NT2/D1 (cell line): ENCODE results near the gene GRM7.
A peak's percentile ranks its signal among the peaks of the same experiment; 100 is the strongest.

Source experiments
- DNase-seq: peaks from one replicate; pipeline ENCODE4 v3.0.0-alpha.2; 2011; ENCODE audit warnings: low read depth, low spot score
- H3K27me3 ChIP-seq: 2 replicates; pipeline ENCODE4 v1.6.0; 2011; ENCODE audit warnings: mild to moderate bottlenecking; ENCODE audit not compliant: insufficient read length, insufficient read depth
- H3K36me3 ChIP-seq: 2 replicates; pipeline ENCODE4 v1.6.1; 2011; ENCODE audit warnings: mild to moderate bottlenecking, low read length, mixed read lengths; ENCODE audit not compliant: insufficient read depth, insufficient read length
- H3K4me1 ChIP-seq: 2 replicates; pipeline ENCODE4 v1.5.1; 2011; ENCODE audit not compliant: insufficient read depth, insufficient read length
- H3K4me3 ChIP-seq: 2 replicates; pipeline ENCODE4 v1.5.1; 2011; ENCODE audit warnings: low read depth; ENCODE audit not compliant: insufficient read length
- H3K9ac ChIP-seq: 2 replicates; pipeline ENCODE4 v1.6.0; 2011; ENCODE audit warnings: low read depth; ENCODE audit not compliant: insufficient read length
- H3K9me3 ChIP-seq: 2 replicates; pipeline ENCODE4 v1.5.1; 2011; ENCODE audit warnings: mild to moderate bottlenecking, low read length; ENCODE audit not compliant: insufficient read depth
- SUZ12 ChIP-seq: IDR thresholded peaks from 2 replicates; pipeline ENCODE4 v1.6.1; 2011; ENCODE audit not compliant: insufficient read length, insufficient read depth; ENCODE audit errors: extremely low read depth
- YY1 ChIP-seq: IDR thresholded peaks from 2 replicates; pipeline ENCODE4 v1.6.1; 2011; ENCODE audit not compliant: insufficient read length, insufficient read depth
- ZNF274 ChIP-seq: IDR thresholded peaks from 2 replicates; pipeline ENCODE4 v1.6.1; 2011; ENCODE audit warnings: mild to moderate bottlenecking, low read depth, low read length

Gene GRM7

DNA sequence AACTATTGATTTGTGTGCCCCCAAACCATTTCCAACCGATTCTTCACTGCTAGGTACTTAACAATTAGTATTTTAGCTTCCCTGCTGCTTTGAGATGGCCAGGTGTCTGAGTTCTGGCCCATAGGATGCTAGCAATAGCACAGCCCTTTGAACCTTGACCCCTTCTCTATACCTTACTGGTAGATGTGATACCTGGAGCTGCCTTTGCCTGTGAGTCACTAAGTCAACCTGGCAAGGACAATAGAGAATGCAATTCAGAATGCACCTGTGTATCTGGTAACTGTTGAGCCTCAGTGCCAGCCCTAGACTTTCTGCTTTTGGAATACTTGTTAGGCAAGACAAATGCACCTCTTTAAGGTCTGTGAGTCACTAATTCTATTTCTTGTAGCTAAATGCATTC lies 467.4 kb downstream of the GRM7 start:
- TF ChIP-seq YY1 = no peak
- TF ChIP-seq SUZ12 = no peak
- TF ChIP-seq ZNF274 = no peak
- Histone ChIP-seq H3K27me3 (no peaks in the 10 kb centered on the region), H3K4me3 (no peak overlapping the region), H3K4me1 (no peaks in the 10 kb centered on the region), H3K9ac (no peak overlapping the region), H3K36me3 (no peaks in the 10 kb centered on the region), H3K9me3 (no peaks in the 10 kb centered on the region)
- DNase-seq = no peak

DNA sequence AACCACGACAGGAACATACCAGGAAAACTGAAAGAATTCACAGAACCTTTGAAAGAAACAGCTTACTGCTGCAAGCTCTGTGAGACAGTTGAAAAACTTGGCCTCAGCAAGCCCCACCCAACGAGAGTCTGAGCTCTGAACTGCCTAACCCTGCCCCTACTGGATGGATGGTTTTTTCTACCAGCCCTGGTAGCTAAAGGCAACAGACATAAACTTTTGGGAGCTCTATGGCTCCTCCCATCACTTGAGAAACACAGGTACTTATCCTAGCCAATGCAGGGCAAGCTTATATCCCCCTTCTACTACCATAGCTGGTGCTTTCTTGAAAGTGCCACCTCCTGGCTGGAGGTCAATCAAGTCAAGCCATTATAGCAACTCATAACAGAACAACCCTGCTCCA lies 471.8 kb downstream of the GRM7 start:
- Histone ChIP-seq H3K27me3 (no peaks in the 10 kb centered on the region), H3K4me3 (no peak overlapping the region), H3K4me1 (no peaks in the 10 kb centered on the region), H3K9me3 (no peaks in the 10 kb centered on the region), H3K36me3 (no peaks in the 10 kb centered on the region), H3K9ac (no peak overlapping the region)
- DNase-seq = peak; percentile 5
- no peak for TF ChIP-seq SUZ12
- no peak for TF ChIP-seq ZNF274
- no peak for TF ChIP-seq YY1

DNA sequence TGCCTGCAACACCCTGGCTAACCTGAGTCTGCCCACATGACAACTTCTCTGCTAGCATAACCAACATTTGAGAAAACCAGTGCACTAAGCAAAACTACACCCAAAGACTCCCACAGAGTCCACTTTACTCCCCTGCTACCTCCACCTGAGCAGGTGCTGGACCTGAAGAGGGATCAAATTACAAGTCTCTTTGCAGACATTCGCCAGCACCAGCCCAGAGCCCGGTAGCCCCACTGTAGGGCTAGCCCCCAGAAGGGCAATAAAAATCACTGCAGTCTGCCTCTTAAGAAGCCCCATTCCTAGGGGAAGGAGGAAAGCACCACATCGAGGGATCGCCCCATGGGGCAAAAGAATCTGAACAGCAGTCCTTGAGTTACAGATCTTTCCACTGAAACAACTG lies 472.2 kb downstream of the GRM7 start:
- no peaks in the 10 kb centered on the region for H3K27me3 ChIP-seq
- no peak overlapping the region for H3K4me3 ChIP-seq
- TF ChIP-seq SUZ12 = no peak
- no peak for TF ChIP-seq YY1
- no peaks in the 10 kb centered on the region for H3K4me1 ChIP-seq
- no peak overlapping the region for H3K9ac ChIP-seq
- H3K9me3 ChIP-seq = no peaks in the 10 kb centered on the region
- H3K36me3 ChIP-seq = no peaks in the 10 kb centered on the region
- DNase-seq = no peak

DNA sequence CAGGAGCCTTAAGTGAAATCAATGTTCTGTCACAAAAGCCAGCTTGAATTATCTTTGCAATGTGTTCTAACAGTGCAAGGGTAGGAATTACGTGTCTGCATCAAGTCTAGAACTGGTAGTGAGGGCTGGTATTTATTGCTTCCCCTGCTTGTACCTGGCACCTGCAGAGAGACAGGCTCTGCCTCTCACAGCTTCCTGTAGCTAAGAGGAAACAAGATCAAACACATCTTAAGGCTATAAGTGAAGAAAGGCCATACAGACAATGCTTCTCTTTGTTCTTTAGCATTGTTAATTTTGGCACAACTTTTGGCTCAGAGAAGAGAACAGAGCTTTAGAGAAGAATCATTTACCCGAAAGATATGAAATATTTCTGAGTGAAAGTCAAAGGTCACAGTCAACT lies 479.9 kb downstream of the GRM7 start:
- DNase-seq = no peak
- no peak for TF ChIP-seq YY1
- TF ChIP-seq ZNF274 = no peak
- no peak for TF ChIP-seq SUZ12
- H3K27me3 ChIP-seq = no peaks in the 10 kb centered on the region
- no peaks in the 10 kb centered on the region for H3K4me1 ChIP-seq
- H3K36me3 ChIP-seq = no peaks in the 10 kb centered on the region
- H3K9me3 ChIP-seq = no peaks in the 10 kb centered on the region
- H3K4me3 ChIP-seq = no peak overlapping the region
- H3K9ac ChIP-seq = no peak overlapping the region

DNA sequence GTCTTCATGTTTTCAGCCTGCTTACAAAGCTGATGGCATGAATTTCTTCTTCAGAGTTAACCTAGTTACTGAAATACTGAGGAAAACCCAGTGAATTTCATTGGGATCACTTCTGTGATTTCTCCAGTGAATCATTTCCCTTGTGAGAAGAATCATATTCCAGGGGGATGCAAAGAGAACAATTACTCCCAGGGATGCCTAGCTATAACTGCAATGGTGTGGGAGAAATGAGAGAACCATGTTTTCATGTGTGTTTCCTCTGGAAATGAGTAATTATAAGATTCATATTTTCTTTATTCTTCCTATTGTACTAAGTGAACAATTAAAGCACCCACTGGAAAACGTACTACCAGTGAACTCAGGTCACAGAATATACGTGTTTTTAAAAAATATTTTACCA lies 485.4 kb downstream of the GRM7 start:
- Histone ChIP-seq H3K36me3 (no peaks in the 10 kb centered on the region), H3K4me3 (no peak overlapping the region), H3K9ac (no peak overlapping the region), H3K9me3 (no peaks in the 10 kb centered on the region), H3K4me1 (no peaks in the 10 kb centered on the region), H3K27me3 (no peaks in the 10 kb centered on the region)
- DNase-seq = no peak
- no peak for TF ChIP-seq ZNF274
- no peak for TF ChIP-seq SUZ12
- no peak for TF ChIP-seq YY1

DNA sequence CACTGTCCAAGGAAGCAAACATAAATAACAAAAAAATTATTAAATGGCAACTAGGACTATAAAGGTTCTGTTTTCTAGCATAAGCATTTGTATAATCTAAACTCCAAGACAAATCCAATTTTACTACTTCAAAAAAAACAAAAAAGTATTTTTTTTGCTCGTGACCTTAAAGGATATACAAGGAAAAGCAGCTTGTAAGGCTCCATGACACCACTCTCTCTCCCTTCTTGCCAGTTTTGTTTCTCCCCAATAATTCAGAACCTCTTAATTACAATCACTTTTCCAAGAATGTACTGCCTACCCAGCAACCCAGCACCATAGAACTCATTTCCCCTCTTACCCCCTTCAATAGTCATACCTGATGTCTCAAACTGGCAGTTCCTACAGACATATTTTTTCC lies 496.2 kb downstream of the GRM7 start:
- no peaks in the 10 kb centered on the region for H3K27me3 ChIP-seq
- TF ChIP-seq YY1 (no peak), ZNF274 (no peak)

DNA sequence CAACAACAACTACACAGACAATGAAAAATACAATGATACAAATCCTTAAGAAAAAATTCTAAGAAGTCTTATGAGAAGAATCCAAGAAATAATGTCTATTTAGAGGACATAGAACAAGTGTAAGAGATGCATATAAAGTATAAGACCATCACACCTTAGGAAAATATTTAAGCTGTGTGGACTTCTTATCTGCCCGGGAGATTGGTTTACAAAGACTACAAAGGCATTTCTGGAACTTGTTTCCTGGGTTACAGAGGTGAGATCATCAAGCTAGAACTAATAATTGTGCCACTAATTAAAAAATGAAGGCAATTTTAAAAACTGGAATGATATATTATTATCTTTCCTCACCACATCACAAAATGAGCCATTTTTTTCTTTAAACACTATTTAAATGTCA lies 507.1 kb downstream of the GRM7 start:
- DNase-seq = no peak
- Histone ChIP-seq H3K36me3 (no peaks in the 10 kb centered on the region), H3K9ac (no peak overlapping the region), H3K4me1 (no peaks in the 10 kb centered on the region), H3K4me3 (no peak overlapping the region), H3K27me3 (no peaks in the 10 kb centered on the region), H3K9me3 (no peaks in the 10 kb centered on the region)
- TF ChIP-seq ZNF274 (no peak), SUZ12 (no peak), YY1 (no peak)

More for the DNA sequence above, 496.2 kb downstream of the GRM7 start:
- Histone ChIP-seq H3K4me3 (no peak overlapping the region), H3K36me3 (no peaks in the 10 kb centered on the region), H3K9me3 (no peaks in the 10 kb centered on the region), H3K4me1 (no peaks in the 10 kb centered on the region), H3K9ac (no peak overlapping the region)
- DNase-seq = no peak

DNA sequence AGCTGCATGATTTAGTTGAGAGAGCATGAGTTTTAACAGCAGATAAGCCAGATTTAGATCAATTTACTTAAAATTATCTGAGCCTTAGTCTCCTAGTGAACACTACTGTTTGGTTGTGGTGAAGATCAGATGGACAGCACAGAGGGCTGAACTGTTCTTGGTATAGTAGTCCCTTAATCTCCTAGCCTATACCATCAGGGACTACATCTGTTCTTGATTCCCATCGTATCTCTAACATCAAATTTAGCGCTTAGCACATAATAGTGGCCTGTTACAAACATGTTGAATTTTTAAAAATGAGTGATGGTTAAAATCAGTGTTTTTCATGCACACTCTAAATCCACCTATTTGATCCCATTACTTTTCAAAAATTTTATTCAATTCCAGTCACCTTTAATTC lies 507.7 kb downstream of the GRM7 start:
- Histone ChIP-seq H3K36me3 (no peaks in the 10 kb centered on the region), H3K4me1 (no peaks in the 10 kb centered on the region), H3K4me3 (no peak overlapping the region), H3K27me3 (no peaks in the 10 kb centered on the region), H3K9ac (no peak overlapping the region), H3K9me3 (no peaks in the 10 kb centered on the region)
- no peak for DNase-seq
- TF ChIP-seq ZNF274 (no peak), YY1 (no peak), SUZ12 (no peak)
